IPS-NIHi11 (cell line): Measurements from ENCODE around the gene OS9.

Experiments
- DNase-seq: peaks from one replicate; pipeline ENCODE4 v3.0.0; 2012; ENCODE audit warnings: mixed read lengths, low spot score

Gene OS9

DNA sequence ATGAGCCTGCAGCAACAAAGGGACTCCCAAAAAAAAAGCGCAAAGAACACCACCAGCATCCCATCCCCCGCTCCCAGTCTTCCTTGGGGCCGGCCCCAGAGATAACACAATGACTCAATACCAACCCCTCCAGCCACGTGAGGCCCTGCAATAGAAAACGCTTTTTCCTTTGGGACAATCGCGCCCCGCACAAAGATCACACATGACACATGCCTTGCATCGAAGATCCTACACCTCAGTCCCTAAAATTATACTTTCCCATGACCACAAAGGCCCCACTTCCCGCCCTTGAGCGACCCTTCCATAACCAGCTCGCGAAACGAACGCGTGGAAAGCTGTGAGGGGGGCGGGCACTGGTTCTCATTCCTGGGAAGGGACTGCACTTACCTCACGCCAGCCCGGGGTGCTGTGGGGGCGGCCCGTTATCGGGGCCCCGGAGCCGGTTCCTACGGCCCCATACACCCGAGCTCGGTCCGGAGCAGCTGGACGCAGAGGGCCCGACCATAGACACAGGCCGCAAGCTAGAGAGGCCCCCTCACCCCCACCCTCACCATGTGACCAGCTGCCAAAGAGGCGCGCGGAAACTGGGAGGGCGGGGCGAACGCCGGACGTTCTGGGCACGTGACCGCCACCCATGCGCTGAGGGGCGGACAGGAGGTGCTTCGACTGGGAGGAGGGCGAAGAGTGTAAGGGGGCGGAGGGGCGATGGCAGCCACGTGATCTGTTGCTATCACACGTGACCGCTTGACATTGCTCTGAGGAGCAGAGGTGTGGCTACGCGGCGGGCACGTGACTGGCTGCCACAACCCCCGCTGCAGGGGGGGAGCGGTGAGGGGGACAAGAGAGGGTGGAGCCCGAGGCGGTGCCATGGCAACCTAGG is 58.1 kb downstream of the OS9 start, which contains the start of gene CDK4:
Gene CDK4, minus strand, starts transcription at position 523 of the 880 bp plus-strand sequence. CDS start 593 bp downstream, outside the sequence.
- DNase-seq: peak; percentile 95

DNA sequence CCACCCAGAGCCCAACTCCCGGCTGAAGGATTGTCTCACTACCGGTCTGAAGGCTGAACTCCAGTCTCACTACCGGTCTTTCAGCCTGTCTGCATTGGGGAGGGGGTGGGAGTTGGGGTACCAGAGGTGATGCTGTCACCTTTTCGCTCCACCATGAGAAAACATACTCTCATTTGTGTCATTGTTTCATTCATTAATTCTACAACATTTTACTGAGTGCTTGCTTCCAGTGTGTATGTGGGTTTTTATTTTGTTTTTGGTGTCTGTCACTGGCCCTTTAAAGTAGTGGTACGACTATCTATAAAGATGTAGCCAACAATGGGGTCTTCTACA is 58.7 kb downstream of the OS9 start:
- no peak for DNase-seq

DNA sequence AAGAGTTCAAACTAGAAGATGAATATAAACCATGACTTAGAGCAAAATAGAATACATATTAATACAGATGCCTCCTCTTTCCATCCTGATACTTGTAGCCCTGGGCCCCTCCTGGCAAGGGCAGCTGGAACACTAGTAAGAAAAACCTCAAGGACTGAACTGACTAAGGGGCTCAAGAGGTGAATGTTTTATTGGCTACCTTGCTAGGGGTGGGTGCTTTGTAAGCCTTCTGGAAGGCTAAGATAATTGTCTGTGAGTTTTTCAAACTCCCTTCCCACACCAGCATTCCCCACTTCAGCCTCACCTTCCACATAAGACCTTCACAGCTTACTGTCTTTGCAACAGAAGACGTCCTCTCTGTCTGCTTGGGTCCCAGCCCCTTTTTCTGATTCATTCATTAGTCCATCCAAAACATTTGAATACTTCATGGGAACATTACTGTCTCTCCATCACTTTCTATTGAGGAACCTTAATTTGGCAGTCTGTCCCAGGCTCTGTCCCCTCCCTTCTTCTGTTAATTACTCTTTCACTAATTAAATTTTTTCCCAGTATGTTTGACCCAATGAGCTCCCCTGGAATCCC is 59.9 kb downstream of the OS9 start:
- no peak for DNase-seq

DNA sequence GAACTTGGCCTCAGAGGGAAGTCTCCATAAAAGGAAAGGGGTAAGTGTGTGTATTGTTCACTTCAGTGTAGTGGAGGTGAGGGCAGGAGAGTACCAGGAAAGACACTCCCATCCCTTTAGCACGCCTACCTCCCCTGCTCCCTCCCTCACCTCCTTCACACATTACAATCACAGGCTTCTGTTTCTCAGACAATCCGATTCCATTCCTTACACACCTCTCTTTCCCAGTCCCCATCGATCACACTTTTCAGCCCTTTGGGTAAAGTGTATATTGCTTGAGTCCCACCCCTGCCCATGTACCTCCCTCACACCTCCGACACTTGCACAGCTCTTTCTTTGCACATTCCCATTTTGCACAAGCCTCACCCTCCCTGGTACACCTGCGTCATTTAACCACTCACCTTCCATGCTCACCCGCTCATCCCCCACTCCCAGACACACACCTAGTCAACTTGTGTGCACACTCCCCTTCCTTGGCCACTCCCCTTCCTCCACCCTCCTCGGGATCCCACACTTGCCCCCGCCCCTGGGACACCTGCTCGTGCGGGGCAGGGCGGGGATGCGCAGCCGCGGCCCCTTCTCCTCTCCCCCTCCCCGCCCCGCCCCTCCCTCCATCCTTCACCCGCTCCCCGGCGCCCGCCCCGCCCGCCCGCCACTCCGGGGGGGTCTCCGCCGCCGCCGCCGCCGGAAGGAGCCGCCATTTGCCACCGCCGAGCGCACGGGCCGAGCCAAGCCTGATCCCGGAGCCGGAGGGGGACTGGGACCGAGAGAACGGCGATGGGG is 60.7 kb downstream of the OS9 start, which contains the start of gene MARCHF9:
Gene MARCHF9, plus strand, starts transcription at position 693 of the 783 bp plus-strand sequence. CDS start 426 bp downstream, outside the sequence.
- DNase-seq: peak; percentile 78

DNA sequence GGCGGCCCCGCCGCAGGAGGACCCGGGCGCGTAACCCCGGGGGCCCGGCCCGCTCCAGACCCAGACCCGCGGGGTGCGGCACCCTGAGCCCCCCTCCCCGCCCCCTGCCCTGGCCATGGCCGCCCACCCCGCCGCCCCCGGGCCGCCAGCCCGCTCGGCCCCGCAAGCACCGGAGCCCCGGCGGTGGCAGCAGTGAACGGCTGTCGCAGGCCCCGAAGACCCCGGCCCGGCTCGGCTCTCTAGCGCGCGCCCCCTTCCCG is 61.2 kb downstream of the OS9 start:
- DNase-seq: peak; percentile 18

DNA sequence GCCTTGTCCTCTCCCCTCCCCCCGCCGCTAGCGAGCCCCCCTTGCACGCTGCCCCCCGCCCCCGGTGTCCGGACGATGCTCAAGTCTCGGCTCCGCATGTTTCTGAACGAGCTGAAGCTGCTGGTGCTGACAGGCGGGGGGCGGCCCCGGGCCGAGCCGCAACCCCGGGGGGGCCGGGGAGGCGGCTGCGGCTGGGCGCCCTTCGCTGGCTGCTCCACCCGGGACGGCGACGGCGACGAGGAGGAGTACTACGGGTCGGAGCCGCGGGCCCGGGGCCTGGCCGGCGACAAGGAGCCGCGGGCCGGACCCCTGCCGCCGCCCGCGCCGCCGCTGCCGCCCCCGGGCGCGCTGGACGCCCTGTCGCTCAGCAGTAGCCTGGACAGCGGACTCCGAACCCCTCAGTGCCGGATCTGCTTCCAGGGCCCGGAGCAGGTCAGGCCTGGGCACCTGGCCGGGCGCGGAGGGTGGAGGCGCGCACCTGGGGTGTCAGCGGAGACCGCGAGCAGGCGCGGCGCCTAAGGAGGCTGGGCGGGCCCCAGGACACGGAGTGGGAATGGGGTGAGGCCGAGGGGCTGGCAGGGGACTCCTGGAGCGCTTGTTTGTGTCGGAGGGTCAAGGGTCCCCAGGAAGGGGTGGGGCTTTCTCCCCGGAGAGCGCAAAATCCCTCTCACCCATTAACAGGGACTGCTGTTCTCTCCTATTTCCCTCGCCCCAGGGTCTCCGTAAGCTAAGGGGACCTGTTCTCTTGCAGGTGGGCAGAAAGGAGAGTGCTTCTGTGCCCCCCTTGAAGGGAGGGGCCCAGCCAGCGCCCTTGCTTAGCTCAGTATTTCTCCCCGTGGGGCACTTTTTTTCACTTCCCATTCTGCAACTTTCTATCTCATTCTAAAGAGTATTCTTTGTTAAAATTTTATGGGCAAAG is 61.8 kb downstream of the OS9 start:
- peak; percentile 49 for DNase-seq

DNA sequence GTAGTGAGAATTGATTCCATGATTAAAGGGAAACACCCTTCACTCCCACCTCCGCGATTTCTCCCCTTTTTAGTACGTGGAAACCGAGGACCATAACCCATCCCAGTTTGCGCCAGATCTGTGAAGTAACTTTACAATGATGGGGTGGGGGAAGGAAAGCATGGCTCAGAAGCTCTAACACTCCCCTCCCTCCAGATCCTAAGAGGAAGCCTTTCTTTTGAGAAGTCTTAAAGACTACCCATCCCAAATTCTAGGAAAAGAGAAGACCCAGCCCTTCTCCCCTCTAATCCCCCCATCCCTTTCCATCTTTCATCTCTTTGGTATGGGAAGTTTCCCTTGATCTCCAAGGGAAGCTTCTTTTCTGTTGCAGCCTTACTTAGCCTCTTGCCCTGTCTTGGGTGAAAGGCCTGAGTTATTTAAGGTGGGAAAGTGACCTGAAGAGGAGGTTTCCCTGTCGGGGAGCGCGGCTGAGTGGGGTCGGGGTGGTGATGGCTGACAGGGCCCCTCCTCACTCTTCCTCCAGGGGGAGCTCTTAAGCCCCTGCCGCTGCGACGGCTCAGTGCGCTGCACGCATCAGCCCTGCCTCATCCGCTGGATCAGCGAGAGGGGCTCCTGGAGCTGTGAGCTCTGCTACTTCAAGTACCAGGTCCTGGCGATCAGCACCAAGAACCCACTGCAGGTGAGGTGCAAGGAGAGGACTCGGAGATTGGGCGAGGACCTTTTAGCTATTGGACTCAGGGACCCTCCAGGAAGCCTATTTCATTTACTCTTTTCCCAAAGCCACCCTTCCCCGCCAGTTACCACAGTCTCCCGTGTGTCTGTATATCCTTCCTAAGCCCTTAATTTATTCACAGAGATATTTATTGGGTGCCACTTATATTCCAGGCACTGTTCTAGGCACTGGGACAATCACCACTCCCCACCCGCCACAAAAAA is 62.7 kb downstream of the OS9 start:
- DNase-seq: peak; percentile 82

DNA sequence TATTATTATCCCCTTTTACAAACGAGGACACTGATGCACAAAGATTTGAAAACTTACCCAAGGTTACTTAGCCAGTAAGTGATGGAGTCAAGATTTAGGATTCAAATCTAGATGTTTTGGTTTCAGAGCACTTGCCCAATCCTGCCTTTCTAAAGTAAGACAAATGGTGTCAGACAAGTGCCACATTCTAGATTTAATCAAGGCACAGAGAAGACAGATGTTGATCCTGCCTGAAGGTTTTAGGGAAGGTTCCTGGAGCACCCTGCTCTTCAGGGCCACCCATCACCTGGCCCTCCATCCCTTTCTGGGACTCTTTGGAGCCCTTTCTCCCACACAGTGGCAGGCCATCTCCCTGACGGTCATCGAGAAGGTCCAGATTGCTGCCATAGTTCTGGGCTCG is 63.8 kb downstream of the OS9 start:
- DNase-seq: no peak

DNA sequence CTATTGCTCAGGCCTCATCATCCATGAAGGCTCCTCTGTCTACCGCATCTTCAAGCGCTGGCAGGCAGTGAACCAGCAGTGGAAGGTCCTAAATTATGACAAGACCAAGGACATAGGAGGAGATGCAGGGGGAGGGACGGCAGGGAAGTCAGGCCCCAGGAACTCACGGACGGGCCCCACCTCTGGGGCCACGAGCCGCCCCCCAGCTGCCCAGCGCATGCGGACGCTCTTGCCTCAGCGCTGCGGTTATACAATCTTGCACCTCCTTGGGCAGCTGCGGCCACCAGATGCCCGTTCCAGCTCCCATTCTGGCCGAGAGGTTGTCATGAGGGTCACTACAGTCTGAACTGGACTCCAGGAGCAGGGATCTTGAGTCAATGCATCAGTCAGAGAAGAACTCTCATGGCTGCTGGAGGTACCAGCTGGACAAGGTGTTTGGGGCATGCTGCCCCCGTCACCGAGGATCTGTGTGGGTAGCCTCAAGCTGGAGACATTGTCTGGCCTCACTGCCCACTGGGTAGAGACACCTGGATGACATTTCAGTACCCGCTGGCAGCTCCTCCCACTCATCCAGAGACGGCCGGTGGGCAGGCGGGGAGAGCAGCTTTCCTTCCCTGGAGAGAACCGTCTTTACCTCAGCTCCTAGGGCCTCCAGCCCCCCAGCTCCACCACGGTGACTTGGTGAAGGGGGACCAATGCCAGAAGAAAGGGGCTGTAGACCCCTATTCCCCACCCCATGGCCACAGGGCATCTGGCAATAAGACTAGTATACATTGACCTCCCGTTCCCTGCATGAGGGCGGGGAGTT is 64.8 kb downstream of the OS9 start:
- no peak for DNase-seq

DNA sequence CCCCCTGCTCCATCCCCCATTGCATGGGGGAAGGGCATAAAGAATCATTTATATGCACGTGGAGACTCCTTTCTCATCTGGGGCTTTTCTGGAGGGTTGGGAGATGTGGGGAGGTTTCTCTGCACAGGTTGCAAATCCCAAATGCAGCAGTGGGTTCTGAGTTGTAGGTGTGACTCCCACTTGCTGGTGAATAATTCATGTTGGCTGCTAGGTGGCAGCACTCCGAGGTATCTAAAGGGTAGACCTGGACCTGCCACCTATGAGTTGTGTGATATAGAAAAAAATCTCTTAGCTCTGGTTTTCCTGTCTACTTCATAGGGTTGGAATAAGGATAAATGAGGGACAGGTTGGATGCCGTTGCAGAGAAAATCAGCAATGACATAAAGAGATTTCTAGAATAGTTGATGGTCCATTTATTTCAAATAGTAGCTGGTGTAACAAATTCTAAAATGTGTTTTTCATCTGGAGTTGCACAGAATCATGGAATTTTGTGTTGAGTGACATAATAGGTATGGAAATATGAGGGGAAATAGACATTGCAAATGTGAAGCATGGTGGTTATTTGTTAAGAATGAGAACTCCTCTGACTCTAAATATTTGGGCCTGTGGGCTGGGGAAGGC is 65.5 kb downstream of the OS9 start:
- DNase-seq: peak; percentile 42

DNA sequence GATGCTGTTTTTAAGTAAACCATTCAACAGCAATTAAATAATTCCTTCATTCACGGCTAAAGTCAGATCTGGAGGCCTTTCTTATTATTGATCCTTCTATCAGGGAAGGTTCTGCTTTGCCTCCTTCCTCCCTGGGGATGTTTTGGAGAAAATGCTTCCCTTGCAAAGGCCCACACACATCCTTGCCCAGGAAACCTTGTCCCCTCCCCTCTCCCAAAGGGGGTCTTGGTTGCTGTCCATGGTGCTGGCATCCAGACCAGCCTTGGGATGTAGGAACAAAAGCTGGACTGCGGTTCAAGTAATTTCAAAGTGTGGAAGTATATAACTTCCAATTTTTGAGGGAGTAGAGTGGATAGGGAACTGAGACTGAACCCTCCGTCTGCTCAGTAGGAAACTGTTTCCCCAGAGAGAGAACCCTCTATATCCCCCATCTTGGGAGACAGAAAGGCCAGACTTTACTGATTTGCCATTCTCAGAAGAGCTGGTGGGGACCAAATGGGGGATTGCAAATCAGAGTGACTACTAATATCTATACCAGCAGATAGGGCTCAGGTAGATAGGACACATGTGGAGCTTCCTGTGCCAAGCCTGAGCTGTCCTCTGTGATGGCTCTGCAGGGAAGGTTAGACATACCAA is 66.5 kb downstream of the OS9 start:
- peak; percentile 77 for DNase-seq

DNA sequence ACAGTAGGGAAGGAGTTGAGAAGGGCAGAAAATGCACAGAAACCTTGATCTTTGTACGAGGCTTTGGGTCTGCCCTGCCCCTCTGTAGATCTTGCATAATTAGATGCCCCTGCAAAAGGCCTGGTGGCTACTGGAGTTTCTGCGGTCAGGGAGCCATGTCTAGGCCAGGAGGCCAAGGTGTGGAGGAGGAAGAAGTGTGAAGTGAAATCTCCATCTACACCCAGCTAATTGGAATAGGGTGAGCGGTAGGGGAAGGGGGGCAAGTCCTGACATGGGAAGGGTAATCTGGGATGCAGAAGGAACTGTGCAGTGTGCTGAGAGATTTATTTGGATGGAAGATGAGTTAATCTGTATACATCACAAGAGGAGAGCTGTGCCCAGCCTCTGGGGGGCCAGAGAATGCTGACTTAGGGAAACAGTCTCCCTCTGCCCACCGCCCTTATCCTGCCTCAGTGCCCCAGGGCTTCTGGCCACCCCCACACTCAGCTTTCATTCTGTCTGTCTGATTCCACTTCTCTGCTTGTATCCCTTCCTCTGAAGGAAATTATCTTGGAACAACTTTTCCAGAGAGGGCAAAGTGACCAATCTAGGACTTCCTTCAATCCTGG is 67.6 kb downstream of the OS9 start:
- no peak for DNase-seq

DNA sequence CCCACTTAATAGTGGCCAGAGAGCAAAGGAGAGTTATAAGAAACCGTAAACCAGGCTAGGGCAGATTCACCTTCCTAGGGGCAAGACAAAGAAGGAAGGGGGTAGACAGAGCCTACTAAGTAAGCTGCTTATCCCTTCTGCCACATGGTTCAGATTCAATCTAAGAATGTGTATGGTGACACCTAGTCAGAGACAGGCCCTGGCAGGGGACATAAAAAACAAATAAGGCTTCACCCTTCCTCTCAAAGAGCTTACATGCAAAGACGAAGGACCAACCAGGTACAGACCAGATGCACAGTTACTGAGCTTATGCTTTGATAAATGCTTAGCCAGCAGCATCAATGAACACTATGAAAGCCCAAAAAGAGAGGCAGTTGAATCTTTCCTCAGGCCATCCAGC is 68.5 kb downstream of the OS9 start:
- no peak for DNase-seq

DNA sequence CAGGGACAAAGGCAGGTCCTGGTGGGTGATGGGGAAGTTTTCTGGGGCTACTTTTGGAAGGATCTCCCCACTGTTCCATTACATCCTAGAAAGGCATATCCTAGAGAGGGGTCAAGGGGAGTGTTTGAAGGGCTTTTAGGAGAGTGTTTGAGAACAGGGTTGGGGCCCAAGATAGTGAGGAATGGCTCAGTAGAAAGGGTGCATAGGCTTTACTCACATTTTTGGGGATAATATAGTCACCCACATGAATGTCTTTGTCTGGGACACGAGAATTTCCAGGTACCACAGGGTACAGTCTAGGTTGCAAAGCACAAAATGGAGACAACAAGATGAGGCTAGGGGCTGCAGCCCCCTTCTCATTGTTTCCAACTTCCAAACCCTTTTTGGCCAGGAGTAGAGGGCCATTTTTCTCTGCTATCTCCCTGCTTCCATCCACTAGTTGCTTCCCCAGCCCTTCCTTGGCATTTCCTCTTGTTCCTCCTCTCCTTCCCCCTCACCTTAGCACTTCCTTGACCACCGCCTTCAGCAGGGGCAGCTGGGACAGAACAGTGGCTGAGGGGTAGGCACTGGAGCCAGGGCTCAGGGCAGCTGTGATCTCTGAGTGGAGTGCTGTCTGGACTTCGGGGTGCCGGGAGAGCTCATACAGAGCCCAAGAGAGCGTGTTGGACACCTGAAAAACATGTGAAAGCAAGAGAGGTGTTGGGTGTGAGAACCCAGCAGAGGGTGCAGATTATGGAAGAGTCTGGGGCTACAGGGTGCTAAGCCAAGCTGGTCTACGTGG is 70.1 kb downstream of the OS9 start:
- no peak for DNase-seq

DNA sequence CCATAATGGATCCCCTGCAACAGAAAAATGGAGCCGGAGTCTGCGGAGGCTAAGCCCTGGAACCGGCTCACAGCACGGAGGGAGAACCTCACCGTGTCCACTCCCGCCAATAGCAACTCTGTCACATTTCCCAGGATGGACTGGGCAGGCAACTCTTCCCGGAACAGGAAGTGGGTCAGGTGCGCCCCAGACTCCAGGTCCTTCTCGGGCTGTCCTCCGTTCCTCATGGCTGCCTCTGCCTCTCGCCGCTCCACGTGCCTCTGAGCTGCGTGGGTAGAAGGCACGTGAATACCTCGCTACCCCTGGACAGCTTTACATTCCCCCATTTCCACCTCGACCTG is 70.7 kb downstream of the OS9 start:
- peak; percentile 31 for DNase-seq

DNA sequence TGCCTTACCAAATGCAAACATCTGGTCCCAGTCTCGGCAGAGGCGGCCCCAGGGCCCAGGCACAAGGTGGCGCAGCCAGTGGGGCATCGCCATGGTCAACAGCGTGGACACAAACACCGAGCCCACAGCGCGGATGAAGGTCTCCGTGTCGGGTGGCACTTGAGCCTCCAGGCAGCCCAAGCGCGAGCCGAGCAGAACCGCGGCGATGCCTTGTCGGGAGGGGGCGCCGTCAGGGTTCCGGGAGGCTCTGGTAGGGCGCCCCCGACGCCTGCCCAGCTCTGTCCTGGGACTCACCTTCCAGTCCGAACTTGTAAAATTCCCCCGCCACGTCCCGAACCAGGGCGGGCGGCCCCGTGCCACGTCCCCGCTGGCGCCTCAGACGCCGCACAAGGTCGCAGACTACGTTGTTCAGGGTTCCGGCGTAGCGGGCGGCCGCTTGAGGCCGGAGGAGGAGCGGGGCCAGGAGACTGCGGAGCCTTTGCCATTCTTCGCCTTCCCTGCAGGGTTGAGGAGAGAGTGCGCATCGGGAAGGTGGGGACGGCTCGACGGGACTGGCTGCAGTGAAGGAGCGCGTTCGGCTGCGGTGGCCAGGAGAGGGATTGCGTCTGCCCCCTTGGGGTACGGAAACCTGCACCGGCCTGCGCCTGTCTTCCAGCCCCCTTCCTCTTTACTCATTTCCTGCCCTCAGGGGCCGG is 71.2 kb downstream of the OS9 start:
- DNase-seq: peak; percentile 66
